Esophagus squamous epithelium (tissue), 4 donors: ENCODE results near the gene CIBAR2.
A peak's percentile ranks its signal among the peaks of the same experiment; 100 is the strongest.

Source experiments
- CTCF ChIP-seq, 6 experiments: fragments of 450-650 bp in 4 of 6; fragments of 200-600 bp in 2 of 6; sonication (generic) in 2 of 6; IDR thresholded peaks; one replicate each; pipeline ENCODE4 v1.5.1; 2016 to 2019; ENCODE audit warnings: antibody characterized with exemption in 6 of 6, mild to moderate bottlenecking in 4 of 6, moderate library complexity in 4 of 6
- POLR2A ChIP-seq, 4 donors: fragments of 450-650 bp; IDR thresholded peaks; one replicate each; pipeline ENCODE4 v1.6.1; 2017; ENCODE audit warnings: antibody characterized with exemption in 4 of 4, mild to moderate bottlenecking in 4 of 4, moderate library complexity in 3 of 4

- TF ChIP-seq CTCF (IDR thresholded peaks at IDR 0.05) (peak in 2 of 6 experiments; percentile 23), POLR2A (IDR thresholded peaks at IDR 0.05) (no peak)
Measured at GRCh38 chr16:85056211-85056748, 56.0 kb downstream of the CIBAR2 start.
